ENCODE results near the gene SYDE1. TPM values are rescaled to one million over a fixed set of nuclear protein-coding genes. Genes with fewer than 3 reads are reported as not detected.

SYDE1 gene
- total and polyA plus RNA-seq, 2 experiments from 2014 or later: 4.1 to 21.4 TPM

DNA sequence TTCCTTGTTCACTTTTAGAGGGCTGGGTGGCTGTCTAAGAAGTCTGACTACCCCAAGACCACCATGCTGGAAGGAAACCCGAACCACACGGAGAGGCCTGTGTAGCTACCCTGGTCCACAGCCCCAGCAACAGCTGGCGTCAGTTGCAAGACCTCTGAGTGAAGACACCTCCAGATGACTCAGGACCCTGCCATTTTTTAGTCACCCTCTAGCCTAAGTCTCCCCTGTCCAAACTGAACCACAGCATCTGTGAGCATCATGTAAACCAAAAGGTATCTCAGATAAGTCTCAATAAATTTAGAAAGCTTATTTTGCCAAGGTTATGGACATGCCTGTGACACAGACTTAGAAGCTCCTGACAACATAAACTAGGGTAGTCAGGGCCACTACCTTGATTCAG, 2.2 kb upstream of the SYDE1 start:
- Histone ChIP-seq H4K20me1 (replicated peaks; ENCODE audit: insufficient read depth) (no peaks in the 10 kb centered on the region), H3K27me3 (ENCODE audit: insufficient read depth) (no peaks in the 10 kb centered on the region), H3K36me3 (ENCODE audit: insufficient read depth) (no peaks in the 10 kb centered on the region), H3K4me3 (no peak overlapping the region), H3K79me2 (replicated peaks; ENCODE audit: insufficient read depth) (peaks cover 9% of the 10 kb centered on the region), H3K27ac (ENCODE audit: low read depth) (no peak overlapping the region), H3F3A (replicated peaks; ENCODE audit: low read depth) (no peaks in the 10 kb centered on the region), H3K4me1 (ENCODE audit: insufficient read depth) (peaks cover 11% of the 10 kb centered on the region; the same call in 1 of the 2 replicates), H2AFZ (no peak overlapping the region), H3K9me2 (ENCODE audit: insufficient read depth) (0 out of 2 replicates have a peak, but pooled peaks cover 4% of the 10 kb centered on the region), H3K4me2 (no peak overlapping the region)
- no peak for DNase-seq (ENCODE audit: low spot score)
- no peak overlapping the region for H3K27ac Mint-ChIP-seq
- no peak overlapping the region for H3K4me3 Mint-ChIP-seq
- 0 out of 3 replicates have a peak, but pooled peaks cover 5% of the 10 kb centered on the region for H3K36me3 Mint-ChIP-seq (ENCODE audit: low read depth)
- H3K4me1 Mint-ChIP-seq: peaks cover 12% of the 10 kb centered on the region
- no peak for ATAC-seq
- peaks cover 7% of the 10 kb centered on the region for H3K27me3 Mint-ChIP-seq (ENCODE audit: insufficient read depth, low read depth, poor library complexity)
- H3K9me3 Mint-ChIP-seq: peaks cover 11% of the 10 kb centered on the region
- no peak for TF ChIP-seq JUNB (IDR thresholded peaks at IDR 0.05; ENCODE audit: unreplicated experiment)
- no peak for TF ChIP-seq NANOG (IDR thresholded peaks at IDR 0.05; ENCODE audit: borderline replicate concordance)
- TF ChIP-seq, protein P1, sequence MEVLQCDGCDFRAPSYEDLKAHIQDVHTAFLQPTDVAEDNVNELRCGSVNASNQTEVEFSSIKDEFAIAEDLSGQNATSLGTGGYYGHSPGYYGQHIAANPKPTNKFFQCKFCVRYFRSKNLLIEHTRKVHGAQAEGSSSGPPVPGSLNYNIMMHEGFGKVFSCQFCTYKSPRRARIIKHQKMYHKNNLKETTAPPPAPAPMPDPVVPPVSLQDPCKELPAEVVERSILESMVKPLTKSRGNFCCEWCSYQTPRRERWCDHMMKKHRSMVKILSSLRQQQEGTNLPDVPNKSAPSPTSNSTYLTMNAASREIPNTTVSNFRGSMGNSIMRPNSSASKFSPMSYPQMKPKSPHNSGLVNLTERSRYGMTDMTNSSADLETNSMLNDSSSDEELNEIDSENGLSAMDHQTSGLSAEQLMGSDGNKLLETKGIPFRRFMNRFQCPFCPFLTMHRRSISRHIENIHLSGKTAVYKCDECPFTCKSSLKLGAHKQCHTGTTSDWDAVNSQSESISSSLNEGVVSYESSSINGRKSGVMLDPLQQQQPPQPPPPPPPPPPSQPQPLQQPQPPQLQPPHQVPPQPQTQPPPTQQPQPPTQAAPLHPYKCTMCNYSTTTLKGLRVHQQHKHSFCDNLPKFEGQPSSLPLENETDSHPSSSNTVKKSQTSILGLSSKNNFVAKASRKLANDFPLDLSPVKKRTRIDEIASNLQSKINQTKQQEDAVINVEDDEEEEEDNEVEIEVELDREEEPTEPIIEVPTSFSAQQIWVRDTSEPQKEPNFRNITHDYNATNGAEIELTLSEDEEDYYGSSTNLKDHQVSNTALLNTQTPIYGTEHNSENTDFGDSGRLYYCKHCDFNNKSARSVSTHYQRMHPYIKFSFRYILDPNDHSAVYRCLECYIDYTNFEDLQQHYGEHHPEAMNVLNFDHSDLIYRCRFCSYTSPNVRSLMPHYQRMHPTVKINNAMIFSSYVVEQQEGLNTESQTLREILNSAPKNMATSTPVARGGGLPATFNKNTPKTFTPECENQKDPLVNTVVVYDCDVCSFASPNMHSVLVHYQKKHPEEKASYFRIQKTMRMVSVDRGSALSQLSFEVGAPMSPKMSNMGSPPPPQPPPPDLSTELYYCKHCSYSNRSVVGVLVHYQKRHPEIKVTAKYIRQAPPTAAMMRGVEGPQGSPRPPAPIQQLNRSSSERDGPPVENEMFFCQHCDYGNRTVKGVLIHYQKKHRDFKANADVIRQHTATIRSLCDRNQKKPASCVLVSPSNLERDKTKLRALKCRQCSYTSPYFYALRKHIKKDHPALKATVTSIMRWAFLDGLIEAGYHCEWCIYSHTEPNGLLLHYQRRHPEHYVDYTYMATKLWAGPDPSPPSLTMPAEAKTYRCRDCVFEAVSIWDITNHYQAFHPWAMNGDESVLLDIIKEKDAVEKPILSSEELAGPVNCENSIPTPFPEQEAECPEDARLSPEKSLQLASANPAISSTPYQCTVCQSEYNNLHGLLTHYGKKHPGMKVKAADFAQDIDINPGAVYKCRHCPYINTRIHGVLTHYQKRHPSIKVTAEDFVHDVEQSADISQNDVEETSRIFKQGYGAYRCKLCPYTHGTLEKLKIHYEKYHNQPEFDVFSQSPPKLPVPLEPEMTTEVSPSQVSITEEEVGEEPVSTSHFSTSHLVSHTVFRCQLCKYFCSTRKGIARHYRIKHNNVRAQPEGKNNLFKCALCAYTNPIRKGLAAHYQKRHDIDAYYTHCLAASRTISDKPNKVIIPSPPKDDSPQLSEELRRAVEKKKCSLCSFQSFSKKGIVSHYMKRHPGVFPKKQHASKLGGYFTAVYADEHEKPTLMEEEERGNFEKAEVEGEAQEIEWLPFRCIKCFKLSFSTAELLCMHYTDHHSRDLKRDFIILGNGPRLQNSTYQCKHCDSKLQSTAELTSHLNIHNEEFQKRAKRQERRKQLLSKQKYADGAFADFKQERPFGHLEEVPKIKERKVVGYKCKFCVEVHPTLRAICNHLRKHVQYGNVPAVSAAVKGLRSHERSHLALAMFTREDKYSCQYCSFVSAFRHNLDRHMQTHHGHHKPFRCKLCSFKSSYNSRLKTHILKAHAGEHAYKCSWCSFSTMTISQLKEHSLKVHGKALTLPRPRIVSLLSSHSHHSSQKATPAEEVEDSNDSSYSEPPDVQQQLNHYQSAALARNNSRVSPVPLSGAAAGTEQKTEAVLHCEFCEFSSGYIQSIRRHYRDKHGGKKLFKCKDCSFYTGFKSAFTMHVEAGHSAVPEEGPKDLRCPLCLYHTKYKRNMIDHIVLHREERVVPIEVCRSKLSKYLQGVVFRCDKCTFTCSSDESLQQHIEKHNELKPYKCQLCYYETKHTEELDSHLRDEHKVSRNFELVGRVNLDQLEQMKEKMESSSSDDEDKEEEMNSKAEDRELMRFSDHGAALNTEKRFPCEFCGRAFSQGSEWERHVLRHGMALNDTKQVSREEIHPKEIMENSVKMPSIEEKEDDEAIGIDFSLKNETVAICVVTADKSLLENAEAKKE (CRISPR knock-in tag; IDR thresholded peaks at IDR 0.05): no peak
- no peak for TF ChIP-seq EZH2phosphoT487 (IDR thresholded peaks at IDR 0.05; ENCODE audit: unreplicated experiment)
- no peak for TF ChIP-seq ZNF331 (CRISPR knock-in tag; IDR thresholded peaks at IDR 0.05; ENCODE audit: low read depth)
